ENCODE results near the gene RAB31.

RAB31 gene

DNA sequence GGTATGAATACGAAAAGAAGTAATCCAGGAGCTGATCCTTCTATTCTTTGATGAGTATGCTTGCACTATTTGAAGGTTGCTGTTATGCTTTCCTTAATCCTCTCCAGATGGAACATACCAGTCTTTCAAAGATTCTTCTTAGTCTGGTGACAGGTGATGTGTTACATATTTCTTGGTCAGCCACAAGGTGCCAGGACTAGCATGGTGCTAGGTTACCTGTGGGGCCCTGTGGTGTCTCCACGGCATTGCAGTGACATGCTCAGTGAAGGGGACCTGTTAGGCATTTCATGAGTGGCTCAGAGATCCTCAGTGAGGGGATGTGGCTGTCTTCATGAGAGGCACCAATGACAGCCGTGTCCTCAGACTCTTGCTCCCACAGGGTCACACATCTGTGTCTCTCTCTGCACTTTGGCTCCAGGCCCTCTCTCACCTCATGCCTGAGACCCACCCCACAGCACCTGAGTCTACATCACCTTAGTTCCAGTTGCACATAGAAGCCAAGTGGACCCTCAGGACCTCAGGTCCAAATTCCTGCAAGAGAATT is 13.1 kb upstream of the RAB31 start:
- DNase-seq, result no peak

DNA sequence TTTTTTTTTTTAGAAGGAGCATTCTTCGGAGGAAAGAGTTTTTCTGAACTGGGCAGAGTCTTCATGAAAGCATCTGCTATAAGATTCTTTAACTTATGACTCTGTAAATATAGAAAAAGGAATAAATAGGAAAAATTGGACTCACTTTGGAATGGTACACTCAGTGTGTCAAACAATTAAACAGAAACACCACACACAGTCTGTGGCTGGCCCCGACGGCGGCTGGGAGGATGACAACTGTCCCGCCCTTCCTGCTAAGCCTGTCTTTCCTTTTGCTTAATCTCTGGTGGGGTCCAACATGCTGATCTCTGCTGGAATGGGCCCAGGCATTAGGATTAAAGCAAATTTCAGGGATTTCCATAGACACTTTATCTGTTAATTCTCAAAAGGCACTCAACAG is 12.5 kb upstream of the RAB31 start:
- DNase-seq, result no peak

DNA sequence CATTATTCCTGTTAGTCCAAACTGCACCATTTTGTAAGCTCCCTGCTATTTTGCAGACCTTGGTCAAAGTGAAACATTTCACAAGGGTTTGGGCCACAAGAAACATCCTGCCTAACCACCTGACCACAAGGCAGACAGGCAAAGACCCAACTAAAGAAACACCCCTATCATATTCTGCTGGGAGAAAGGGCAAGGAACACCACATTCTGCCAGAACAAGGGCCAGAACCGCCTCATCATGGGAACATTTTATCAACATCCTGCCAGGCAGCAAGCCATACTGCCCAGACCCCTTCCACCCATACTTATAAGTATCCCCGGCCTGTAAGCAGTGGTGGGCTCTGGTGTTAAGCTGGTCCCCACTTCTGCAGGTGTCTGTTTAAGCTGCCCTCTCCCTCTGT is 12.0 kb upstream of the RAB31 start:
- DNase-seq, result no peak

DNA sequence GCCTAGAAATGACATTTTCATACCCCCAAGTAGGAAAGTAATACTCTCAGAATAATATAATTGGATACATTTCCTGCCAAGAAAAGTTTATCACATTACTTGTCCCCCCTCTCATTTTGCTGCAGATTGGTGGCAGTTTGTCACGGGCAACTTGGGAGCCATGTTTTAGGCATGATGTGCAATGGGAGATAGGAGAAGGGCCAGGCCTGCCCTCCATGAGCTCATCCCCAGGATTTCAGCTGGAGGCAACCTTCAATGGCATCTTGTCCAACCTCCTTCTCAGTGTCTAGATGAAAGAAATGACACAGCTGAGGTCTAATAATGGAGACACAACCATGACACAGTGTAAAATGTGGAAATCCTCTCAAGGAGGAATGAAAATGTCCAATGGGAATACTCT is 11.4 kb upstream of the RAB31 start:
- DNase-seq, result no peak

DNA sequence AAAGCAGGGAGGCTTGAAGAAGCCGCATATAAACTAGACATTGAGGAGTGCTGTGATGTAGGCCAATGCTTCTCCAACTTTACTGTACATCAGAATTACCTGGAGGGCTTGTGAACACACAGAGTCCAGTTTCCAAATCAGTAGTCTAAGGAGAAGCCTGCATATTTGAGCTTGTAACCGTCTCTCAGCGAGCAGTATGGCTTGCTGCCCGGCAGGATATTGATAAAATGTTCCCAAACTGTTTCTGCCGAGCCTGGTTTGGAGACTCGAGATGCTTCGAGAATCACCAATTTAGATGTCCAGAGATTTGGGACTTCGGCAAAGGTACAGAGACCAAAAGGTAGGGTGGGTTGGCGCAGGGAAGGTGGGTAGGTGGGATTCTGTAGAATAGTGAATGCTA is 11.0 kb upstream of the RAB31 start:
- no peak for DNase-seq

DNA sequence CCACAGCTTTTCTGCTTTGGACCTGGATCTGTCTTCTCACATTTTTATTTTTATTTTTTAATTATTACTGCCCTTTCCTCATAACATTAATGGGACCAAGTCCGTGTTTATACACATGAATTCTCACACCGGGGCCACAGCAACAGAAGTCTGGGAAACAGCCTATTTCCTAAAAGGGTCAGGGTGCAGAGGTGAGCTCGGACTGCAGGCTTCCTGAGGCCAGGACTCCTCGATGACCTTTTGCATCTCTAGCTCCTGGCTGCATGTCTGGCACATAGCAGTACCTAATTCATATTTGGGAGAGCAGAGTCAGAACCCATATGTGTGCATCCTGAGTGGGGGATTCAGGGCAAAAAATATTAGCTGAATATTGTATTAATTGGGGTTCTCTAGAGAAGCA is 9.6 kb upstream of the RAB31 start:
- no peak for DNase-seq

DNA sequence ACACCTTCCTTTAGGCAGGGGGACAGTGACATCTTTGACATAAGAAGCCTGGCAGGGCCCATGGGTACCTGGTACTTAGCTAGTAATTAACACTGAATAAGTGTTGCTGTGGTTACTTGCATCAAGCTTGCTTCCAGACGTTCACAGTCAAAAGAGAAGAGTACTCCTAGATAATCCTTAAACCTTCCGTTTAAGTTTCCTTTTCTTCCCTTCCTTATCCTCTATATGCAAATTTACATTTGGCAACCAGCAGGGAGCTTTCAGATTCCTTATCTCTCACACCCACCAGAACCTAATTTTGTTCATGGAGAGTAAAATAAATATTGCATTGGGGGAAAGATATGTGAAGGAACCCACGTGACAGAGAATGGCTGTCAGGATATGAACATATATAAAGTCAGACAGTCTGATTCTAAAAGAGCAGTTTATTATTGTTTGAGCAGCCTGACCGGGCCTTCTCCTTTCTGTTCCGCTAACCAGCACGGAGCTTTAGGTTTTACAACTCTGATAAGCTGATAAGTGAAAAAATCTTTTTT is 7.8 kb upstream of the RAB31 start:
- DNase-seq, result no peak

DNA sequence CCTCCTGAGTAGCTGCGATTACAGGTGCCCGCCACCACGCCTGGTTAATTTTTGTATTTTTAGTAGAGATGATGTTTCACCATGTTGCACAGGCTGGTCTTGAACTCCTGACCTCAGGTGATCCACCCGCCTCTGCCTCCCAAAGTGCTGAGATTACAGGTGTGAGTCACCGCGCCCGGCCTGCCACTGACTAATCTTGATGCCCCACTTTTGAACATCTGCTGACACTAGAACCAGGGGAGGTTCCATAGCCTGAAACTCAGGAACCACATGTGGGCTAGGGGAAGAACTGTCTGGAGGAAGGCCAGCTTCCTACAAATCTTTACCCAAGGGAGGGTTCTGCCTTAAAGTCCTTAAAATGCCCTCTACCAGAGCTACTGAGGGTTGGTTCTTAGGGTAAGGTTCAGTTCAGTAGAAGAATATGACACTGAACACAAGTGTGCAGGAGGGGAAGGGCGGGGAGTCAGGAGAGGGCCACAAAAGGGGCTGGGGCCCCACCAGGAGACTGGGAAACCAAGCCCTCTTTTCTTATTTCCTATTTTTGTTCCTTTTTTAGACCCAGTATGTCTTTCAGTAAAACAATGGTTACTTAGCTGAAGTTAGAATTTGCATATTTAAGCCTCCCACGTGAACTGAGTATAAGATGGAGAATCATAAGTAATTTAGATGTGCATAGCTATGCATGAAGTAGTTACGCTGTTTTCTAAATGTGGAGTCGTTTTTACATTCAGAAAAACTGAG is 6.3 kb upstream of the RAB31 start:
- DNase-seq, result no peak

DNA sequence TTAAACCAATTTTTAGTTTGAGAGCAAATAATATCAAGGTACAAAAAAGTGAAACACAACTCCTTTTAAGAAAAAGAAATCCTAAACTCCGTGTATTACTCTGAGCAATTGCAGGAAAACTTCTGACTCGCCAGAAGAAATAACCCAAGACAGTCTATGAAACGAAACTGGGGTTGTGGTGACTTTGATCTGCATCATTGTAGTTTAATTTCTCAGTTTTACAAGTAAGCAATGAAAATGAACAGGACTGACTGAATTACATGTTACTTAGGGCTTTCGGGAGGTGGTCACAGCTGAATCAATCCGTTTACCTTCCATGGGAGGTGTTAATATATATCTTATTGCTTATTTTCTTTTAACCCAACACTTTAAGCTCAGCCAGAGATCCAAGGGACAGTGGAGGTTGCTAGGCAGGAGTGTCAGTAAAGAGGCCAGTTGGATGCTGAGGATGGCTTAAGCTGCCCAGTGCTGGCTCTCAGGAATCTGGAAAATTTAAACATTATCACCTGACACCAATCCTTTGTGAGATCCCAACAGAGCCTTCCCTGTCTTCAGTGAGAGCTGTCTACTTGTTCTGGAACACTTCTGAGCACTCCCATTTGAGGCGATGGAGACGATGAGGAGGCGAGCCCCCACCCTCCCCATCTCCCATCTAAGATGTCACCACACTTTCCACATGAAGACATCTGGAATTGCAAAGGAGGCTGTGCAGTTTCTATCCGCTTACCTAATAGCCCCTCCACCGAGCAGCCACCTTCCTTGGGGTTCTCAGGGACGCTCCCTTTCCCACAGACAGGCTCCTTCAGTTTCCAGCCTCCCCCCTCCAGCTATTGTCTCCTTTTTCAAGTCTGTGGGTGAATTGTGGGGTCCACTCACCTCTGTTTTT is 3.6 kb upstream of the RAB31 start:
- no peak for DNase-seq

DNA sequence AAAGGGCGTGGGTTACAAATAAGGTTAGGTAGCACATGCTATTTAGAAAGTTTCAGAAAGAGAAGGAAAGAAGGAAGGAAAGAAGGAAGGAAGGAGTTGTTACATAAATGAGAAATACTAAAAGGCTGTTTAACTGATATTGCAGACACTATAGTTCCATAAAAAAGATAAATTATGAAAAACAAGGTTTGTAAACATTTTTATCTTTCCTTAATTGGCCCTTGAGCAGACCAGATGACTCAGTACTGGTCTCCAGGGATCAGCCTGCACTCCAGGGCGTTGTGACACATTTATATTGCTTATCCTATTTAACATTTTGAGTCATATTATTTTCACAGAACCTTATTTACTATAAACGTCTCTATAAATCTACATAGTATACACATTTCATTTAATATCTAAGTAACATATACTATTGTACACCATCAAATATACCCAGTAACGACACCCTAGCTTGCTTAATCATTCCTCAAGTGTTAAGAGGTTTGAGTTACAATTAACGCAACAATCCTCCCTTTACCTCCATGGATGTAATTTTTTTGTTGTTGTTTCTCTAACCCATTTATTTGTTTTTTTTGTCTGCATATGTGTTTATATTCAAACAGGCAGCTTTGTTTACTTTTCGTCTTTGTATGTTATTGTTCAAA is 2.8 kb upstream of the RAB31 start:
- no peak for DNase-seq

DNA sequence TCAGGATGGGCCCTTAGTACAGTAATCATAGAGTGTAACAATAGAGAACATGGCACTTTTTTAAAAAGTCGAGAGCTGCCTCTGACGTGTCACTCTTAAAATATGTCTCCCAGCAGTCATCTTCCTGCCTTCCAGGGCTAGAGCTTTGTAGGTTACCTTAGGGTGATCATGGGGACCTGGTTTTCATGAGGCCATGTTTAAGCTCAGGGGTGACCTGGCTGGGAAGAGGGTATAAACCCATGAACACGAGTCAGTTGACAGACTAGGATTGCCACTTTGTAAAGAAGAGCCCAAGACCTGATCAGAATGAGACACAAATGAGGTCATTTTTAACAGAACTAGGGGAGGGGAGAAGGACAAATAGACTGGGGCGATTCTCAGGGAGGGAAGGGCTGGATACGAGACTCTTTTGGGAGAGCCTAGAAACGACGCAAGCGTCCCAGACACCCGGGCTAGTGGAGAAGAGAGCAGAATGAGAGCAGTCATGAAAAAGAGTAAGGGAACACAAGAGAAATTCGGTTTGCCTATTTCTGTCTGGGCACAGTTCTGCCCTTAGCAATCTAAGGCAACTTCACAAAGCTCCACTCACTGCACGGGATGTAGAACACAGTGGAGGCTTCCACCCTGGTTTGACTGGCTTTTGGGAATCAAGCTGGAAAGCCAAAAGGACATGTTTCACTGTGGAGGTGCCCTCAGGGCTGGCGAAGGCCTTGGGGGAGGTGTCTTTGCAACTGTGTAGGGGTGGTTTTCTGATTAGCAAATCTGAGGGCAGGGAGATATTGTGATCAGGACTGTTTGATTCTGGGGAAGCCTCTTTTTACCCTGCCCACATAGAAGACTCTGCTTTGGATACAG is 1.8 kb upstream of the RAB31 start:
- DNase-seq, result no peak

DNA sequence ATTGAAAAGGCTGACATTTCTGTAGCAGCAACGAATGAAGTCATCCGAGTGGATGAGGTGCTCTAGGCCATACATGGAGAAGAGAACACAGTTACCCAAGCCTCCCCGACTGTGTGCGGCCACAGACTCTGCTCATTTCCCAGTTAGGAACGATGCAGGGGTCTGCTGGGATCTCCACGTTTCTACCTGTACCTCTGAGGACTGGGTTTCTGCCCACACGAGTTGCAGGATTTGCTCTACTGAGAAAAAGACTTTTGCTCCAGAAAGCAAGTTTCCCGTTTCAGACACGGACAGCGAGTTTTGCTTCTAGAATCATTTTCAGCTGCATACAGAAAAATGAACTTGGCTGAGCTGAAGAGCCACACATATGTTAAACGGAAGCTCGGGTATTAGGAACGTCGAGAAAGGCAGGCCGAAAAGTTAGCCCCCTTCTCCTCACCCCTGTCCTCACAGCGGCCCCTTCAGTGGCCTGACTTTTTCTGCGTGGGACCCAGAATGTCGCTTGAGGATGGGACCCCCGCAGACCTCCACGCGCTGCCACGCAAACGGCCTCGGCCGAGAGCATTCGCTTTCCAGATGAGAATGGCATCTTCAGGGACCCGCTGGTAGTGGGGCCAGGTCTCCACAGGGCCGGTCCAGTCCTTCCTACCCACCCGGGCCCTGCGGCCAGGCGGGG is 582 bp upstream of the RAB31 start:
- DNase-seq, result no peak

DNA sequence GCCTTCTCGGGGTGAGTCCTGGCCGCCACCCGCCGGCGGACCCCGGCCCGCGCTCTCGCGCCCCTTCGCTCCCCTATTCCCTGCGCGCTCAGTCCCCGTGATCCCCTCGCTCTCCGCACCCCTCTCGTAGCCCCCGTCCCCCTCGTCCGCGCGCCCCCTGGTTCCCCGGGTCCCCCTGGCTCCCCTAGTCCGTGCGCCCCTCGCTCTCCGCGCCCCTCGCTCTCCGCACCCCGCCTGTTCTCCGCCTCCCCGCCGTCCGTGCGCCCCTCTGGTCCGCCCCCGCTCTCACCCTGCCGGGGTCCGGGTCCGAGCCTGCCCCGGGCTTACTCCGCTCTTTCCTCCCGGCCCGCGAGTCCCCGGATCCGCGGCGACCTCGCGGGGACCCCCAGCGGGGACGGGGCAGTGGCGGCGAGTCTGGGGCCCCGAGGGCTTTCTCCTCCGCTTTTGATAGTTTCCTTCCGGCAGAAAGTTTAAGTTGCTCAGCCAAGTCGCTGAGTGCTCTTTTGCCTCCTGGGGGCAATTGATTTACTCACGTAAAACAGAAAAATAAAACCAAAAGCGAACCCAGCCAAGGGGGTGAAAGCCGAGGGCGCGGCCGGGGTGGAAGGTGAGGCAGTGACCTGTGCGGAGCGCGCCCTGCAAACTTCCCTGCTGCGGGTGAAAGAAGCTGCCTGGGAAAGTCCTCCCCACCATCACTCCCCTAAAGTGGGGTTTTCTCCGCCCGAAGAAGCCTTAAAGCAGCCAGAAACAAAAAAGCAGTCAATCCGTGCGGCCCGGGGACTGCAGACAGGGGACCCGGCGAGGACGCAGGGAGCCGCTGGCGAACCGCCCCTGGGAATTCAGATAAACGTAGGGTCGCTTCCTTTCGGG is 568 bp downstream of the RAB31 start:
- DNase-seq, result no peak

DNA sequence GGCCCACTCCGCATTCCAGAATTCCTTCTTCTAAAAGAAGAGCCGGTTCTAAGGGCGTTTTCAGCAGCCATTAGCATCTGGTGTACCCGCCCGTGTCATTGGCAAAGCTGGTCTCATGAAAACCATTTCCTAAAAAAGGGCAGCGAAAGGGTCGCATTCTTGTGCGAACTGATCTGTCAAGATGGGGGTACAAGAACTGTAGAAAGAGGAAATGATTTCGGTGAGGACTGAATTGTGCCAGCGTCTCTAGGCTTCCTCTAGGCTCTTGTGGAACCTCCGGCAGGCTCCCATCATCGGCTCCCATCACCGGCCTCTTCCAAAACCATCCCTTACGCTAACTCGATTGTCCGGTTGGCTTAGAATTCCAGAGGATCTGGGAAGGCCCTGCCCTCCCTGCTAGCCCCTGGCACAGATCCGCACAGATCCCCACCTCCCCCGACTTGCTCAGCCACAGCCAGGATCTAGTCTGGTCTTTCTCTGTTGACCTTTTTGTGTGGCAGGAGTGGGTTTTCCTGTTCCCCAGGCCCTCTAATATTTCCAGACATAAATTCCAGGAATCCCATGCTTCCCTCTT is 1.3 kb downstream of the RAB31 start:
- no peak for DNase-seq

DNA sequence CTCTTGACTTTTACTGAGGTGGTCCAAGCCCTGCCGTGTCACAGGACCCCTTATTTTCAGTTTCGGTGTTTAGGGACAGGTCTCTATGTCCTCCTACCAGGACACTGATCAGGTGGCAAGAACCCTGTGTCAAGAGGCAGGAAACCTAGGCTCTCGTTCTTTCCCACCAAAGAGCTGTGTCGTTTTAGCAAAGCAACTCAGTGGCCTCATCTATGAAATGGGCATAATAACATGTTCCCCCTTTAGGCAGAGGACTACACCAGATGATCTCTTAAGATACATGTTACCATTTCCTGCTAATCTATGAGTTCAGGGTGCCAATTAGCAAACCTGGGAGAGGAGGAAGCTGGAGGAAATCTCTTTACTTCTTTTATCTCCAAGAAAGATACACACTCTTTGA is 1.9 kb downstream of the RAB31 start:
- DNase-seq, result no peak

DNA sequence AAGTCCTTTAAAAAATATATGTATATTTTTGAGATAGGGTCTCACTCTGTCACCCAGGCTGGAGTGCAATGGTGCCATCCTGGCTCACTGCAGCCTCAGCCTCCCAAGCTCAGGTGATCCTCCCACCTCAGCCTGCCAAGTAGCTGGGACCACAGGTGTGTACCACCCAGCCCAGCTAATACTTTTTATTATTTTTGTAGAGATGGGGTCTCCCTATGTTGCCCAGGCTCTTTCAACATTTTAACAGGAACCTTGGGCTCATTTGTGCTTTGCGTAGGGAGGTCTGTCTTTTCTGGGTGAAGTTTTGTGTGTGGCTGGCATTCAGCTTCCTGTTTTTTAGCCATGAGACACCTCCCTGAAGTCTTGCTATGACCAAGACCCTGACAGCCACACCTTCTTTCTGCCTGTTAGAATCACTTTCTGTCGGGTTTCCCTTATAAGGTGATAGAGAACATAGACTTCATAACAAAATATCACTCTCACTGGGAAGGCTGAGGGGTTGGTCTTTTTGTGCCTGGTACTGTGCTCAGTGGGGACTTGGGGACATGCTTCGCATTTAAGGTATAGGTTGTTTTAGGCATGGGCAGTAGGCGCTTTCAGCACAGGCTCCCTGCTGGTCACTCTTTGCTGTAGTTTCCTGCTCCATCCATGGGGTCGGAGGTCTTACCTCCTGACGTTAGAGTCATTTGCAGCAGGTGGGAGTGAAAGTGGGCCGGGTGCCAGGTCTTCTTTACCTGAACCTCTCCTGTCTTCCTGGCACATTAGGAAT is 3.4 kb downstream of the RAB31 start:
- no peak for DNase-seq

DNA sequence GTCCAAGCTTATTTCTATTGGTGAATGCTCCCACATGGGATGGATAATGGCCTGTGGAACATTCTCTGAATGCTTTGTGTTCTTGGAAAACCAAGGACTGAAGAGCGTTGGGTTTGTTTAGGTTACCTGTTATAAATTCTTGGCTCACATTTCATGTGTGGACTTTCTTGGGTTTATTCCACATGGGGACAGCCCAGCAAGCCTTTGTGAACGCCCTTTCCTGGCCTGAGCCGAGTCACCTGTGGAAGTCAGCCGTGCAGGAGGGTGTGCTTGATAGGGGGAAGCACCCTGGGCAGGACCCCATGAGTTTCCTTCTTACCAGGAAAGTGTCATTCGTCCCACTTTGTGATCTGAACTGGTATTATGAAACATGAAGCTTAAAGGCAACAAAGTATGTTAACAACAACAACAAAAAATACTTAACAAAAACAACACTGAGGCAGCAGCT is 4.1 kb downstream of the RAB31 start:
- DNase-seq, result no peak

DNA sequence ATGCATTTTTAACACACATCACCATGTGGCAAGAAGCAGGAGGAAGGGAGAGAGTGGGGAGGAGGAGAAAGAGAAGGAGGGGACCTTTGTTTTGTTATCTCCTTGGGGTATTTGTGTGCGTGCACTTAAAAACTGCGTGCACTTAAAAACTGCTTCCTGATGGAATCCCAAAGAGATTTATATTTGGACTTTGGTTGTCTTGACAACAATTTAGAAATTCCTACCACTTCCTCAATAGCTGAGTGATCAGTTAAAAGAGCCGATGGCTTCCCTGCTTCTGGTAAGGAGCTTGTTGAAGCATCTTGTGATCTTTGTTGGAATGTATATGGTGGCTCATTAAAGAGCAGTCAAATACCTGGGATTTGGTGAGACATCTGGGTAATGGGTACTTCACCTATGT is 4.5 kb downstream of the RAB31 start:
- DNase-seq, result no peak
